HEK293 (cell line): ENCODE measurements around the gene LIN7A.

ENCODE experiments used
- CTCF ChIP-seq: fragments of 450-650 bp; formaldehyde crosslinking; IDR thresholded peaks from 2 replicates; pipeline ENCODE4 v1.5.1; 2016; ENCODE audit warnings: missing biosample characterization, missing genetic modification characterization
- SP2 ChIP-seq: fragments of 450-650 bp; formaldehyde crosslinking; IDR thresholded peaks from 2 replicates; pipeline ENCODE4 v1.5.1; 2016; ENCODE audit warnings: missing biosample characterization, missing genetic modification characterization
- TSHZ1 ChIP-seq: fragments of 450-650 bp; formaldehyde crosslinking; IDR thresholded peaks from 2 replicates; pipeline ENCODE4 v1.5.1; 2016; ENCODE audit warnings: missing biosample characterization, missing genetic modification characterization, borderline replicate concordance
- ZNF274 ChIP-seq, 2 experiments: fragments of 200-500 bp in 1 of 2; fragments of 450-650 bp in 1 of 2; sonication (Bioruptor generic) in 1 of 2; formaldehyde crosslinking in 1 of 2; IDR thresholded peaks; 2 replicates each; pipeline versions ENCODE4 v1.5.1 to v1.6.1; 2014 to 2016; ENCODE audit warnings: borderline replicate concordance in 1 of 2, inconsistent platforms in 1 of 2, low read length in 1 of 2, missing biosample characterization in 1 of 2, missing genetic modification characterization in 1 of 2
- ZNF404 ChIP-seq: fragments of 450-650 bp; formaldehyde crosslinking; IDR thresholded peaks from 2 replicates; pipeline ENCODE4 v1.5.1; 2017; ENCODE audit warnings: missing biosample characterization, missing genetic modification characterization
- ZNF501 ChIP-seq: fragments of 450-650 bp; formaldehyde crosslinking; IDR thresholded peaks from 2 replicates; pipeline ENCODE4 v1.5.1; 2016; ENCODE audit warnings: missing biosample characterization, missing genetic modification characterization
- ZNF623 ChIP-seq: fragments of 450-650 bp; formaldehyde crosslinking; IDR thresholded peaks from 2 replicates; pipeline ENCODE4 v1.5.1; 2016; ENCODE audit warnings: missing biosample characterization, missing genetic modification characterization
- ZSCAN30 ChIP-seq: fragments of 450-650 bp; IDR thresholded peaks from 2 replicates; pipeline ENCODE4 v1.5.1; 2018; ENCODE audit warnings: missing biosample characterization, mild to moderate bottlenecking, missing genetic modification characterization, moderate library complexity
- TF ChIP-seq, protein P1 (sequence below): fragments of 450-650 bp; formaldehyde crosslinking; IDR thresholded peaks from 2 replicates; pipeline ENCODE4 v1.5.1; 2016; ENCODE audit warnings: missing biosample characterization, missing genetic modification characterization, low read depth

GRCh38 chr12:80846952-80847351 is 90.8 kb downstream of the LIN7A start:
- no peak for TF ChIP-seq ZSCAN30 (tag by site-specific recombination)
- no peak for TF ChIP-seq CTCF
- no peak for TF ChIP-seq ZNF623 (tag by site-specific recombination)
- no peak for TF ChIP-seq ZNF501 (tag by site-specific recombination)
- TF ChIP-seq, protein P1, sequence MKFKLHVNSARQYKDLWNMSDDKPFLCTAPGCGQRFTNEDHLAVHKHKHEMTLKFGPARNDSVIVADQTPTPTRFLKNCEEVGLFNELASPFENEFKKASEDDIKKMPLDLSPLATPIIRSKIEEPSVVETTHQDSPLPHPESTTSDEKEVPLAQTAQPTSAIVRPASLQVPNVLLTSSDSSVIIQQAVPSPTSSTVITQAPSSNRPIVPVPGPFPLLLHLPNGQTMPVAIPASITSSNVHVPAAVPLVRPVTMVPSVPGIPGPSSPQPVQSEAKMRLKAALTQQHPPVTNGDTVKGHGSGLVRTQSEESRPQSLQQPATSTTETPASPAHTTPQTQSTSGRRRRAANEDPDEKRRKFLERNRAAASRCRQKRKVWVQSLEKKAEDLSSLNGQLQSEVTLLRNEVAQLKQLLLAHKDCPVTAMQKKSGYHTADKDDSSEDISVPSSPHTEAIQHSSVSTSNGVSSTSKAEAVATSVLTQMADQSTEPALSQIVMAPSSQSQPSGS = no peak
- TF ChIP-seq TSHZ1 = no peak
- no peak for TF ChIP-seq ZNF404
- TF ChIP-seq ZNF274 (IDR thresholded peaks at IDR 0.05; ENCODE audit: low read length) = no peak
- no peak for TF ChIP-seq ZNF274 (tag by site-specific recombination; IDR thresholded peaks at IDR 0.05; ENCODE audit: borderline replicate concordance)
- no peak for TF ChIP-seq SP2 (tag by site-specific recombination)
